Activated CD4-positive, alpha-beta T cell treated with anti-CD3 and anti-CD28 coated beads, Interleukin-10, Interleukin-2, amounts not matched to agents 100 ng/mL and 50 ng/mL, durations not matched to agents 16 hours and 8 hours (primary cell): ENCODE results near the gene KATNAL1.
"Not testable (repeated sequence)": the region's sequence is repeated elsewhere in the genome, so short reads cannot be mapped to it uniquely, and the experiment has no call there.

Experiments
- DNase-seq: peaks from one replicate; pipeline ENCODE4 v3.0.0-alpha.2; 2020

KATNAL1 gene

DNA sequence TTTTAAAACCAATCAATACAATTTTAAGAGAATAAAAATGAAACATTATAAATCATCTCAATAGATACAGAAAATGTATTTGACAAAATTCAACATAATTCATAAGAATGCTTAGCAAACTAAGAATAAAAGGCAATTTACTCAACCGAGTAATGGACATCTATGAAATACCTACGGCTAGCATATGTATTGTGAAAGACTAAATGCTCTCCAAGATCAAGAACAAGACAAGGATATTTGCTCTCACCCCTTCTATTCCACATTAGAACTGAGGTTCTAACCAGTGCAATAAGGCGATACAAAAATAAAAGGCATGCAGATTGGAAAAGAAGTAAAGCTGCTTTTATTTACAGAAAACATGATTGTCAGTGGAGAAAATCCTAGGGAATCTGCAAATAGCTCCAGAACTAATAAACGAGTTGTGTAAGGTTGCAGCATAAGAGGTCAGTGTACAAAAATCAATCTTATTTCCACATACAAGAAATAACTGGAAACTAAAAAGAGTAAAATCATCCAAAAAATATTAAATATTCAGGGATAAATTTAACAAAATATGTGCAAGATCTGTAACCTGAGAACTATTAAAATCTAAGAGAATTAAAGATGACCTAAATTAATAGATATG lies 16.4 kb downstream of the KATNAL1 start:
- DNase-seq, result no peak

DNA sequence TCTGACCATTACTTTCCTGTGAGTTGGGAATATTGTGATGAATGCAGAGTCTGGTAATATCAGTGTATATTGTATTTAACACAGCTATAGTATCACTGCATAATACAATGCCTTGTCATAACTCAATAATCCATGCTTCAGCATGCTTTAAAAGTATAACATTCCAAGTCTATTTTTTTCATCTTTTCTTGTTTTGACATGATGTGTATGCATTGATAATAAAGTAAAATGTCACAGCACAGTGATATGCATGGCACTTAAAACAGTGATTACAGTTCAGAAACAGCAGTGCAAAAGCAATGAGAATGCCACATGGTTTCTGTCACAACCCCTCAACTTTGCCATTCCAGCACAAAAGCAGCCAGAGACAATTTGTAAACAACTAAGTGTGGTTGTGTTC lies 17.8 kb downstream of the KATNAL1 start:
- DNase-seq, result no peak

DNA sequence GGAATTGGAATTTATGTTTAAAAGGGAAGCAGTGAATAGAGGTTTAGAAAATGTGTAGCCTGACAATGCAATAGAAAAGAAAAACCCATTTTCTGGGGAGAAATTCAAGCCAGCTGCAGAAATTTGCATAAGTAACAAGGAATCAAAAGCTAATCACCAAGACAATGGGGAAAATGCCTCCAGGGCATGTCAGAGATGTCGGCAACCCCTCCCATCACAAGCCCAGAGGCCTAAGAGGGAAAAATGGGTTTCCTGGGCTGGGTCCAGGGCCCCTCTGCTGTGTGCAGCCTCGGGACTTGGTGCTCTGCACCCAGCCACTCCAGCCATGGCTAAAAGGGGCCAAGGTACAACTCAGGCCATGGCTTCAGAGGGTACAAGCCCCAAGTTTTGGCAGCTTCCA lies 21.3 kb downstream of the KATNAL1 start:
- DNase-seq, result not testable (repeated sequence)

DNA sequence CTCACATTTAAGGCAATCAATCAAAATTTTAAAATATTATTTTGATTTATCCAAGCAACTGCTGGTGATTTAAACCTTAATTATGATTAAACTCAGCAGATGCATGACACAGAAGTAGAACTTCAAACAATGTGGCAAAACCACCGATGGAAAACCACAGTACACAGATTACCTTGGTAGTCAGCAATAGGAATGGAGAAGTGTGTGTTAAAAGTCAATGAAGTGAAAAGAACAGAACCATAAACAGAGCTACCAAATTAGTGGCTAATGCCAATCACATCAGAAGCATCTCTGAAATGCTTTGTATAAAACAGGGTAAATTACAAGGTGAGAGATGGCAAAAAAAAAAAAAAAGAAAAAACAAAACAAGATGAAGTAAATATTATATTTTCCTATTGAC lies 31.2 kb downstream of the KATNAL1 start:
- DNase-seq, result peak; percentile 36

DNA sequence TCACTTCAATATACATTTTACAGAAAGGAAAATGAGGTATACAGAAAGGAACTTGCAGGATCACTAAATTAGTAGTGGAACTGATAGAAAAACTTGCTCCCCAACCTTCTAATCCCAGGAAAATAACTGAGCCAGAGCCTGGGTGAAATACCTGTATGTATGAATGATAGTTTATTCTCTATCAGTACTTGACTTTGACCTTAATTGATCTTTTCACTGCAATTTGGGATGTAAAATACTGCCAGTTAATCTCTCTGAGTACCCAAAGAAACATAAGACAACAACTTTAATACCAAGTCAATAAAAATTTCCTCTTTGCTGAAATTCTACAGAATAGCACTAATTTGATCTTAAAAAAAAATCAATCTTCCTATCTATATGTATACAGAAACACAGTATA lies 33.3 kb downstream of the KATNAL1 start:
- no peak for DNase-seq

DNA sequence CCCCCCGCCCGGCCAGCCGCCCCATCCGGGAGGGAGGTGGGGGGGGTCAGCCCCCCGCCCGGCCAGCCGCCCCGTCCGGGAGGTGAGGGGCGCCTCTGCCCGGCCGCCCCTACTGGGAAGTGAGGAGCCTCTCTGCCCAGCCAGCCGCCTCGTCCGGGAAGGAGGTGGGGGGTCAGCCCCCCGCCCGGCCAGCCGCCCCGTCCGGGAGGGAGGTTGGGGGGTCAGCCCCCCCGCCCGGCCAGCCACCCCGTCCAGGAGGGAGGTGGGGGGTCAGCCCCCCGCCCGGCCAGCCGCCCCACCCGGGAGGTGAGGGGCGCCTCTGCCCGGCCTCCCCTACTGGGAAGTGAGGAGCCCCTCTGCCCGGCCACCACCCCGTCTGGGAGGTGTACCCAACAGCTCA lies 37.3 kb downstream of the KATNAL1 start:
- DNase-seq, result not testable (repeated sequence)

DNA sequence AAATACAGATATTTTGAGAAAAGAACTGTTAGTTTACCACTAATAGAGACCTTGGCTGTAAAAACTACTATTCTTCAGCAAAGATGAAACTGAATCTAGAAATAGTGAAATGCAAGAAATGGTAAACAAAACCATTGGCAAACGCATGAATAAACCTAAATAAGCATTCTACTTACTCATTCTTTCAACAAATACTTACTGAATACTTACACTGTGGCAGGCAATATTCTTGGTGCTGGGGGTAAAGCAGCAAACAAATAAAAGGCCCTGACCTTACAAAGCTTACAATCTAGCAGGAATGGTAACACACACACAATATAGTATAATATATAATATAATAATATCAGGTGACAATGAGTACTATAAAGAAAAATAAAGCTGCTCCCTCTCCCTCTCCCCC lies 38.7 kb downstream of the KATNAL1 start:
- no peak for DNase-seq

DNA sequence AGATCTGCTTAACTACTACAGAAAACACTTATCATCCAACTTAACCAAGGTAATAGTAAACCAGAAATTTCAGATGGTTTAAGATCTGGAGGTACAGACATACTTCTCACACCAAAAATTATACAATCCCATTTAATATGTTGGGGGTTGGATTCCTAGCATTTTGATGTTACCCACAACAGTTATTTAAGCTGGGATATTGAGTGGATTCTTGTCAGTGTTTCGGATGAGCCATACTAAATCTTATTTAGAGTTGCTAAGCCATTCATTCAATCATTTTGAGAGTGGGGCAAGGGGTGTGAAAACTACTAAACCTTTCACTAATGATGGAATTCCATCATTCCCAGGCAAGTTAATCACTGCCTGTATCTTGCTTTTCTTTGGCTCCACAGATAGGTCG lies 40.6 kb downstream of the KATNAL1 start:
- no peak for DNase-seq

DNA sequence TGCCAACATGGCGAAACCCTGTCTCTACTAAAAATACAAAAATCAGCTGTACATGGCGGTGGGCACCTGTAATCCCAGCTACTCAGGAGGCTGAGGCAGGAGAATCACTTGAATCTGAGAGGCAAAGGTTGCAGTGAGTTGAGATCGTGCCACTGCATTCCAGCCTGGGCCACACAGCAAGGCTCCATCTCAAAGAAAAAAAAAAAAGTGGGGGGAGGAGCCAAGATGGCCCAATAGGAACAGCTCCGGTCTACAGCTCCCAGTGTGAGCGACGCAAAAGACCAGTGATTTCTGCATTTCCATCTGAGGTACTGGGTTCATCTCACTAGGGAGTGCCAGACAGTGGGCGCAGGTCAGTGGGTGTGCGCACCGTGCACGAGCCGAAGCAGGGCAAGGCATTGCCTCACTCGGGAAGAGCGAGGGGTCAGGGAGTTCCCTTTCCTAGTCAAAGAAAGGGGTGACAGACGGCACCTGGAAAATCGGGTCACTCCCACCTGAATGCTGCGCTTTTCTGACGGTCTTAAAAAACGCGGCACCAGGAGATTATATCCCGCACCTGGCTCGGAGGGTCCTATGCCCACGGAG lies 48.1 kb downstream of the KATNAL1 start:
- DNase-seq, result not testable (repeated sequence)

DNA sequence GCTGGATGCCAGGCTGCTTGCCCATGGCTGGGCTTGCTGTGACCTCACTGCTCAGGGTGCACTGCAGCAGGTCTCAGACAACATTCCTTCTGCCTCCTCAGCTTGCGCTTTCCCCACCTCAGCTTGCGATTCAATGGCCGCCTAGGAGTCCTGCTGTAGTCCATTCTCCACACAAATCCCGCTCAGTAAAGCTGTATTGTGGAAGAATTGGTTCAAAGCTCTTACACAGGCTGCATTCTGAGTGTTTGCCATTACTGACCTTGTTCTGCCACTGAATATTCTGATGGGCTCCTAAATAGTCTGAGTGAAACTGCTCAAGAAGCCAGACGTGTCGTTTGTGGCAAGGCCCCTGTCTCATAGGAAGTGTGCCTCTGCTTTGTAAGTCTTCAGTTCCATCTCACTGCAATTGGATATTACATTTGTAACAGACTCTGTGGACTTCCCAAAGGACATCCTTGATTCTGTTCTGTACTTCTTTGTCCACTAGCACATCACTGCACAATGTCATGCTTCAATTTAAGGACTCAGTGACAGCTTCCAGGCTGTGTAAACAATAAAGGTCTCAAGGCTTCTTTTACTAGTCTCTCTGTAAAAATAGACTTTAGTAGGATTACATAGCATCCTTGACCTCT lies 49.8 kb downstream of the KATNAL1 start:
- no peak for DNase-seq

DNA sequence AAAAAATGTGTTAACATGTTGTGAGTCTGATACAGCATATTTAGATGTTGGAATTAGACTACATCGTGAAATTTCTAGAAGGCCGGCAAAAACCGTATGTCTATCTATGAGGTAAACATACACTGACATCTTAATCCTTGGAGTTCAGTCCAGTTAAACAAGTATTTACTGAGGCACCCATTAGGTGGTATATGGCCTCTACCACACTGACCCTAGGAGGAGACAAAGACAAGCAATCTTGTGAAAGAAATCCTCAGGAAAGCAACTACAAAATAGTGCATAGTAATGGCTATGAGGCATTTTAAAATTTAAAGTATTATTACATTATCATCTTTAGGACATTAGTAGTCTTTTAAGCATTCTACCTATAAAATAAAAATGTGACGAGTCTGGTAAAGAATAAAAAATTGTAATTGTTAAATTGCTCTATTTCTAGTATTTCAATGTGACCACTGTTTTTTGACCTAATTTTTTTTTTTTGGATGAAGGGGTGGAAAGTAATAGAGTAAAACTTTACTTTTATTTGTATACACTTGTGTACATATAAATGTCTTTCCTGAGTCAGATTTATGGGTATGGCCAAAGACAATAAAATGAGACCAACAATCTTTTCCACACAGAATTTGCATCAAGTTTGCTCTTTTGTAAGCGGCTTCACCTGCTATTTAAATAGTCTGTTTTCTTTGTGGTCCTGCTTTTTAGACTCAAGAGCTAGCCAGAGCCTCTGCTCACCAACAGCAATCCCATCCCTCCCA lies 50.5 kb downstream of the KATNAL1 start:
- no peak for DNase-seq

DNA sequence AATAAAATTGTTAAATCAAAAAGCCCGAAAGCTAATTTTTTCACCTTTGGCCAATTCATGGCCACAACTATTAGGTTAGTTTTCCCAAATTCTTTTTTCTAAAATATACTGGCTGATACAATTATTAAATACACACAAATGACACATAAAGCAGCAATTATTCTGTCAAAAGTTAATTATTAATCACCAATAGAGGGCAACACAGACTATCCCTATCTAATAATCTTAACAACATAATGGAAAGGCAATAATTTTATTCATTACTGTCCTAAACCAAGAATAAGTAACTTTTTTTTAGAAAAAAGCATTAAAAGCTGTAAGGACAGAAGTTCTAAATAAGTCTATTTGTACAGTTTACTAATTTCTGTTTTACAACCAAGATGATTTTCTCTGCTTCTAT lies 51.7 kb downstream of the KATNAL1 start:
- DNase-seq, result no peak

DNA sequence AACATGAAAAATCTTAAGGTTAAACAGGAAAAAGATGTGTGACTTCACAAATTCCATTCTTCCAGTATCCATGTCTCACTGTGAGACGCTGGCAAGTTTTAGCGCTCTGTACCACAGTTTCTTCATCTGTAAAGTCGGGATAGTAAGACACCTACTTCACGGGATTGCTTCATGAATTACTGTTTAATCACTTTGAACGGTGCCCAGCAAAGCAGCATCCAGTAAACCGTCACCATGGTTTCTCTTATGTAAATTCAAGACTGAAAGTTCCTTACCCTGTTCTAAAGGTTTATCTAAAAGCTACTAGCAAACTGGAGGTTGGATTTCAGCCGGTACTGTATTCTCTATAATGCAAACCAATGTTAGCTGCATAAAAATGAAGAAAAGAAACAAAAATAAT lies 53.5 kb downstream of the KATNAL1 start:
- DNase-seq, result peak; percentile 52

DNA sequence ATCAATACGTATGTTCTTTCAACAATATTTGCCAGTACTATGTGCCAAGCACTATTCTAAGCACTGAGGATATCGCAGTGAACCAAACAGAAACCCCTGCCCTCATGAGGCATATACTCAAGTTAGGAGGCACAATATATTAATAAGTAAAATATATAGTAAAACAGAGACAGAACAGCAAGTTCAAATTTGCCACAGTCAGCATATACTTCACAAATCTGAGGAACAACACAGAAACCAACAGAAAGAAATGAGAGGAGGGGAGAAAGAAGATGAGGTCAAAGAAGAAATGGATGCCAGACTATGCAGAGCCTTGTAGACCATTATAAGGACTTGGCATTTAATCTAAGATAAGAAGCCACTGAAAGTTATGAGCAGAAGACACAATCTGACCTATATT lies 59.9 kb downstream of the KATNAL1 start:
- DNase-seq, result no peak

DNA sequence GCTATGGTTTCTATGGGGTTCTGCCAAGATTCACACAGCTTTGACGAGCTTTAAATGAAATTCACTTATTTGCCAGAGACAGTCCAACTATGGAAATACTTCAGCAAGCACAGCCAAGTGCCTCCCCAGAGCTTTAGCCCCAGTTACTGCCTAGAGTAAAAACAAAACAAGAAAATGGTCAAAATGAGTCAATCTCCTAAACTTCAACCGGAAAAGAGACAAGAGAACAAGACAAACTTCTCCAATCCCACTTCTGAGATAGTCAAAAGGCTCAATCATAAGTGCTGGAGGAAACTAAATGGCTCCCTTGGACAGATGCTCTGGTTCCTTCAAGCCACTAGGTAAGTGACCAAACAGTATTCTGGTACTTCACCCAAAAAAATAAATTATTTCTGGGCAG lies 65.8 kb downstream of the KATNAL1 start:
- peak; percentile 85 for DNase-seq

DNA sequence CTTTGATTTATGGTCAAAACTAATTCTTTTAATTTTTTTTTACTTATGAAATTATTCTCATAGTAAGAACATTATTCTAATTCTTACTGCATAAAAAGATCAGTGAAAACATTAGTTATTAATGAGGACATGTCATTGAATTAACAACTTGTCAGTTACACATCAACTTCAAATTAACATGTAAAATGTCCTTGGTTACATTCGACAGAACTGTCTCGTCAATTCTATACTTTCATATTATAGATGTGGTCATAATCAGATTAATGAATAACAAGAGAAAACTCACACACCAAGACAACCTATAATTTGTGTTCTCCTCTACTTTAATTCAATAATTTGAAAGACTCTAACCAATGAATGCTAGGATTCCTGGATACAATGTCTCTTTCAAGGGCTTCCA lies 66.7 kb downstream of the KATNAL1 start:
- no peak for DNase-seq

DNA sequence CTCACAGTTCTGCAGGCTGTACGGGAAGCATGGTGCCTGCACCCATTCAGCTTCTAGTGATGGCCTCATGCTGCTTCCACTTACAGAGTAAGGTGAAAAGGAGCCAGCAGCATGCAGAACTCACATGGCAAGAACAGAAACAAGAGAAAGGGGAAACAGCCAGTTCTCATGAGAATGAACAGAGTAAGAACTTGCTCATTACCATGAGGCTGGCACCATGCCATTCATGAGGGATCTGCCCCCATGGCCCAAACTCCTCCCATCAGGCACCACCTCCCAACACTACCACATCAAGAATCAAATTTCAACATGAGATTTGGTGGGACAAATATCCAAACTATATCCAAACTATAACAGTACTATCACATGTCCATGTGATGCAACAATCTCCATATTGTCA lies 72.1 kb downstream of the KATNAL1 start:
- DNase-seq, result no peak

DNA sequence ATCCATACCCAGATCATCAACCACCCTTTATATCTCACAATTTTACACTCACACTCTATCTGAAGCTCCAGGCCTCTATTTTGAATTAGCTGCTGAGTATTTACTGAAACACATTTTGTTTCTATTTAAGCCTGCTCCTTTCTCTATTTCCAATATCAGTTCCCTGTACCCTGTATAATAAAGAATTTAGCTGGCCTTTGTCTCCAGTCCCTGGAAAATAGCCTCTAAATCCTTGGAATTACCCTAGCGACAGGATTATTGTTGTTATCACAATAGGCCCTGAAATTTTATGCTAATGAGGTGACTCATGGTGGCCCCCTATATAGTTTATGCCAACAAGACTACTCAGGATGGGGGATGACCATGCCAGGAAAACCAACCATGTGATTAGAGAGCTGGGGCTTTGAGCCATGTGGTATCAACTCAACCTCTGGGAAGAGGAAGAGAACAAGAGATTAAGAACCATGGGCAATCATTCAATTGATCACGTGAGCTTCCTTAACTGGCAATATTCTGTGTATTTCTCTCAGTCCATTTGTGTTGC lies 72.7 kb downstream of the KATNAL1 start:
- DNase-seq, result no peak

DNA sequence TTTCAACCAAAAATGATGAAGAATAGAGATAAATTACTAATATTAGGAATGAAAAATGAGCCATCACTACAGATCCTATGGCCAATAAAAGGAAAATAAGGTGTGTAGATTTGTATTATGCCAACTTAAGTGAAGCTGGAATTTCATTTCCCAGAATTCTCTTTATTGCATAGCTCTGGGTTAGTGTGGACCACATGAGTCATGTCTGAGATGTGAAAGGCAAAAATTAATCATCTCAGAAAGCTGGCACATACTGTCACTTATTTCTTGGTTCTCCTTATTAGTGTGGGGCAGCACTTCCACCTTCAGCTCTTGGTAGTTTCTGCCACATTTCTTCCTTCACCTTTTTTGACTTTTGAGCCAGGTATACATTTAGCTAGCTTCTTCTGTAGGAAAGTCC lies 82.6 kb downstream of the KATNAL1 start:
- DNase-seq, result peak; percentile 83

DNA sequence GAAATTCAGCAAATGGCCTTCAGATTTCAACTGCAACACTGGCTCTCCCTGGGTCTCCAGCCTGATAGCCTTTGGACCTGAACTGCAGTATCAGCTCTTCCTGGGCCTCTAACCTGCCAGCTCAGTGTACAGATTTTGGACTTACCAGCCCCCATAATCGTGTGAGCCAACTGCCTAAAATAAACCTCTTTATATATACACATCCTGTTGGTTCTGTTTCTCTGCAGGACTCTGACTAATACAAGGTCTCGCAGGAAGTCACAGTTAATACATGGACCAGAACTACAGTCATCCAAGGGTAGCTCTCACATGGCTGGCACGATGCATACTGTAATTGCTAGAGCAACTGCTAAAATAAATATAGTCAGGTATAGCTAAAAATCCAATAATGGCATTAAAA lies 85.1 kb downstream of the KATNAL1 start:
- DNase-seq, result peak; percentile 64

DNA sequence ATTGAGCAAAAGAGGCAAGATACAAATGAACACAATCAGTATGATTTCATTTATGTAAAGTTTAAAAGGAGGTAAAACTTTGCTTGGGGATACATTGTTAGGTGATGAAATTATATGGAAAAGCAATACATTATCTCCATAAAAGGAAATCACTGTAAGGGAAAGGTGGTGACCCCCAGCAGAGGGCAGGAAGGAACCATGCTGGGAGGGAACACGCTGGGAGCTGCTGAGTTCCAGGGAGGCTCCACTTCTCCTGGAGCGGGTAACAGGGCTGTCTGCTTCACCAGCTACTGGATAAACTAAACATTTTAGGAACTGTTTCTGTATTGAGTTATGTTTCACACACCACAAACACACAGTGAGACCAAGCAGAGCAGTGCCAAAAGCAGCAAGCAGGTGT lies 91.2 kb downstream of the KATNAL1 start:
- no peak for DNase-seq

DNA sequence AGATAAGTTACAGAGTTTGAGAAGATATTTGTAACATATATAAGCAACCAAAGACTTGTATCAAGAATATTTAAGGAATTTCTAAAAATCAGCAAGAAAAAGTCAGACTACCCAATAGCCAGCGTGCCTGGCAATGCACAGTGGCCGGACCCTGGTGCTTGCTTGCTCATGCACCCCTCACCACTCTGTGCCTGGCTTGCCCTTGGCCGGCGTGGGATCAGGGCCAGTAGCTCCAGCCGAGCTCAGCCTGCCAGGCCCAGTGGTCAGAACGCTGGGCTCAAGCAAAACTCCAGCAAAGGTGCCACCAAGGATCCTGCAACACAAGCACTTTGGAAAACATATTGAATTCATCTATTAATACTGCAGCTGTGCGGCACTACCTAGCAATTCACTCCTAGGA lies 95.1 kb downstream of the KATNAL1 start:
- no peak for DNase-seq

DNA sequence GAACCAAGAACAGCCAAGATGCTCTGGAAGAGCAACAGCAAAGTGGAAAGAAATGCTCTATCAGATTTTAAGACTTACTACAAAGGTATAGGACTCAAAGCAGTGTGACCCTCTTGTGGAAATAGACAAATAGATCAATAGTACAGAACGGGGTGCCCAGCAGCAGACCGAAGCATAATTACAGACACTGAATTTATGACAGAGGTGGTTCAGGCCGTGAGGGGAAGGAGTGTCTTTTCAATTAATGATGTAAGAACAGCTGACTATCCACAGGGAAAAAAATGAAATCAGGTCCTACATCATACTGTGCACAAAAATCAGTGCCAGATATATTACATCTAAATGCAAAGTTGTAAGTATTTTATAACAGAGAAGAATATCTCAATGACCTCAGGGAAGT lies 95.6 kb downstream of the KATNAL1 start:
- DNase-seq, result no peak

DNA sequence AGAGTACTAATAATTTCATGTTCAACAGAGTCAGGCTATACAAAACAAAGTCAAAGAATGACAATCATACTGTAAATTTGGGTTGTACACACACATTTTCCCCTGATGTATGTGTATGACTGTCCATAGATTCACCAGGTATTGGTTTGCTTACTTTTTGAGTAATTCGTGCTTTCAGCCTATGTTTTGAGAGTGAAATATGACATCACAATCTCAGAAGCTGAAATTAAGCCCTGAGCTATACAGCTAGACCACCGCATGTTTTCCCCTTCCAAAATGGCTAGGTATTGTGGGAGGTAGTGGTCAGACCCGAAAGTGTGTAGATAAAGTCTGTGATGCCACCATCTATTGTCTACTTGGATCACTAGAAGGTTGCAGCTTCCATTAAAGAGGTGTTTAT lies 102.8 kb downstream of the KATNAL1 start:
- peak; percentile 48 for DNase-seq
